Endothelial cell of umbilical vein (primary cell): Measurements from ENCODE around the gene CDH1. TPM values are rescaled to one million over a fixed set of nuclear protein-coding genes. Genes with fewer than 3 reads are reported as not detected.

Source experiments
- BruUV-seq: library from RNA; stranded (reverse); fragments of 400-500 nt; replicated peaks from 2 replicates; lab custom pipeline; 2021; lab: Mats Ljungman, UMichigan
- CTCF ChIA-PET: fragments of 300-600, 350-600 bp; sonication (Branson Sonifier 250); formaldehyde crosslinking; loops from one replicate; lab custom pipeline; 2021; ENCODE audit warnings: antibody characterized with exemption, inconsistent platforms; lab: Charles Lee
- POLR2A ChIA-PET: fragments of 300-600, 350-600 bp; sonication (Branson Sonifier 250); formaldehyde crosslinking; loops from one replicate; lab custom pipeline; 2021; ENCODE audit warnings: antibody characterized with exemption, inconsistent platforms; lab: Charles Lee
- DNase-seq: peaks from one replicate; pipeline ENCODE4 v3.0.0-alpha.2; 2011; ENCODE audit warnings: low read depth, low spot score
- FAIRE-seq: peaks from 2 replicates; lab custom pipeline; 2011; peaks lifted over from hg19 to GRCh38; lab: Jason Lieb, UNC
- H2AFZ ChIP-seq: 2 replicates; pipeline ENCODE4 v1.6.0; 2012; ENCODE audit warnings: low read depth, low read length, control low read depth, inconsistent platforms
- H3K27ac ChIP-seq: 2 replicates; pipeline ENCODE4 v1.5.1; 2011; ENCODE audit warnings: low read depth, mild to moderate bottlenecking, control low read depth, low read length, moderate library complexity; ENCODE audit not compliant: insufficient read depth
- H3K27me3 ChIP-seq, 2 experiments: 2 replicates each; pipeline versions ENCODE4 v1.6.0 to v1.6.1; 2011; ENCODE audit warnings: low read length in 2 of 2, mixed read lengths in 1 of 2; ENCODE audit not compliant: control insufficient read depth in 2 of 2, insufficient read depth in 2 of 2
- H3K36me3 ChIP-seq, 2 experiments: 2 replicates in 1 of 2; 3 replicates in 1 of 2; pipeline ENCODE4 v1.5.1; 2011; ENCODE audit warnings: low read length in 2 of 2, mild to moderate bottlenecking in 1 of 2, moderate library complexity in 1 of 2; ENCODE audit not compliant: control insufficient read depth in 2 of 2, insufficient read depth in 2 of 2; ENCODE audit errors: extremely low read depth in 1 of 2
- H3K4me1 ChIP-seq: 3 replicates; pipeline ENCODE4 v1.5.1; 2011; ENCODE audit warnings: mild to moderate bottlenecking, low read length; ENCODE audit not compliant: control insufficient read depth, insufficient read depth; ENCODE audit errors: extremely low read depth
- H3K4me2 ChIP-seq: 2 replicates; pipeline ENCODE4 v1.6.1; 2011; ENCODE audit warnings: low read length, control low read depth, mixed read lengths; ENCODE audit not compliant: insufficient read depth
- H3K4me3 ChIP-seq, 3 experiments: fragments of 200-600 bp in 1 of 3; sonication (generic), shearing (Covaris generic) in 1 of 3; replicated peaks in 1 of 3; 2 replicates each; pipeline ENCODE4 v1.5.1; 2011 to 2016; ENCODE audit warnings: control low read depth in 3 of 3, low read length in 3 of 3, mild to moderate bottlenecking in 2 of 3, inconsistent platforms in 1 of 3, low read depth in 1 of 3, moderate library complexity in 1 of 3; ENCODE audit not compliant: insufficient read depth in 1 of 3
- H3K79me2 ChIP-seq: 2 replicates; pipeline ENCODE4 v1.6.0; 2012; ENCODE audit warnings: low read length, inconsistent platforms; ENCODE audit not compliant: control insufficient read depth, insufficient read depth
- H3K9ac ChIP-seq: replicated peaks from 2 replicates; pipeline ENCODE3; 2011; ENCODE audit warnings: low read length, control low read depth; ENCODE audit not compliant: insufficient read depth; ENCODE audit errors: extremely low read depth
- H3K9me1 ChIP-seq: replicated peaks from 3 replicates; pipeline ENCODE4 v1.6.0; 2011; ENCODE audit warnings: mild to moderate bottlenecking, low read length; ENCODE audit not compliant: control insufficient read depth, insufficient read depth; ENCODE audit errors: extremely low read depth
- H3K9me3 ChIP-seq: replicated peaks from 2 replicates; pipeline ENCODE4 v1.5.1; 2012; ENCODE audit warnings: low read length, inconsistent platforms; ENCODE audit not compliant: control insufficient read depth, insufficient read depth
- H4K20me1 ChIP-seq: replicated peaks from 2 replicates; pipeline ENCODE3; 2011; ENCODE audit warnings: mild to moderate bottlenecking, low read length; ENCODE audit not compliant: control insufficient read depth, insufficient read depth; ENCODE audit errors: extremely low read depth
- EZH2 ChIP-seq: IDR thresholded peaks from 2 replicates; pipeline ENCODE4 v1.6.1; 2012; ENCODE audit warnings: borderline replicate concordance, low read depth, mild to moderate bottlenecking, moderate library complexity, low read length, inconsistent platforms; ENCODE audit not compliant: severe bottlenecking
- FOS ChIP-seq: IDR thresholded peaks from 2 replicates; pipeline ENCODE4 v1.6.1; 2011; ENCODE audit warnings: mild to moderate bottlenecking, low read length, moderate library complexity, borderline replicate concordance; ENCODE audit not compliant: insufficient read depth
- GATA2 ChIP-seq: IDR thresholded peaks from 2 replicates; pipeline ENCODE4 v1.7.0; 2011; ENCODE audit warnings: low read depth, mild to moderate bottlenecking, moderate library complexity, mixed read lengths, low read length; ENCODE audit not compliant: insufficient read length, insufficient read depth
- JUN ChIP-seq: IDR thresholded peaks from 2 replicates; pipeline ENCODE4 v1.6.1; 2011; ENCODE audit warnings: borderline replicate concordance, low read depth; ENCODE audit not compliant: insufficient read length, insufficient read depth
- MYC ChIP-seq: IDR thresholded peaks from one replicate; pipeline ENCODE4 v1.6.1; 2011; ENCODE audit warnings: mild to moderate bottlenecking, low read depth, low read length
- POLR2A ChIP-seq: IDR thresholded peaks from 2 replicates; pipeline ENCODE4 v1.6.1; 2012; ENCODE audit warnings: low read depth, mild to moderate bottlenecking, control low read depth, low read length
- POLR2AphosphoS5 ChIP-seq: IDR thresholded peaks from 2 replicates; pipeline ENCODE4 v1.6.1; 2012; ENCODE audit warnings: low read depth, mild to moderate bottlenecking, control low read depth, low read length, moderate library complexity; ENCODE audit not compliant: insufficient read depth
- dilution Hi-C: fragments of 300-500 bp; cut with MboI; formaldehyde crosslinking; loops from one replicate; pipeline ENCODE4 v1.15.0; 2019; ENCODE audit warnings: low sequenced_read_pairs; ENCODE audit not compliant: extremely low pct_ligation_motif_present
- intact Hi-C: fragments of 100-400 bp; cut with micrococcal nuclease; formaldehyde crosslinking; loops from one replicate; pipeline ENCODE4 v1.10.0; 2022
- polyA plus RNA-seq, 4 experiments: library from polyadenylated mRNA; depleted of rRNA in 3 of 4; stranded (reverse) in 3 of 4; unstranded in 1 of 4; fragments of >200 nt; gene quantifications; 2 replicates each; pipeline versions ENCODE4 v1.2.1 to v1.2.3, GENCODE V29; 2011 to 2012; ENCODE audit warnings: missing spikeins in 1 of 4
- total RNA-seq: library from RNA; stranded (reverse); gene quantifications from 2 replicates; pipeline ENCODE4 v1.2.3, GENCODE V29; 2021
- TF ChIP-seq, protein P1 (sequence below): IDR thresholded peaks from 2 replicates; pipeline ENCODE4 v1.6.1; 2011; ENCODE audit not compliant: insufficient read depth, insufficient read length
- TF ChIP-seq, protein P2 (sequence below), 2 donors: IDR thresholded peaks; 1 replicate in 1 of 2; 2 replicates in 1 of 2; pipeline ENCODE4 v1.5.1; 2011; ENCODE audit warnings: low read length in 2 of 2, mild to moderate bottlenecking in 2 of 2, moderate library complexity in 2 of 2, control low read depth in 1 of 2, inconsistent platforms in 1 of 2, low read depth in 1 of 2; ENCODE audit not compliant: insufficient read depth in 1 of 2; ENCODE audit errors: extremely low read depth in 1 of 2

The CDH1 gene
- total and polyA plus RNA-seq, 2 donors (not counting 3 experiments of a cell fraction or from before 2014, with no cell fraction given), result 0.28 to 0.69 TPM

DNA sequence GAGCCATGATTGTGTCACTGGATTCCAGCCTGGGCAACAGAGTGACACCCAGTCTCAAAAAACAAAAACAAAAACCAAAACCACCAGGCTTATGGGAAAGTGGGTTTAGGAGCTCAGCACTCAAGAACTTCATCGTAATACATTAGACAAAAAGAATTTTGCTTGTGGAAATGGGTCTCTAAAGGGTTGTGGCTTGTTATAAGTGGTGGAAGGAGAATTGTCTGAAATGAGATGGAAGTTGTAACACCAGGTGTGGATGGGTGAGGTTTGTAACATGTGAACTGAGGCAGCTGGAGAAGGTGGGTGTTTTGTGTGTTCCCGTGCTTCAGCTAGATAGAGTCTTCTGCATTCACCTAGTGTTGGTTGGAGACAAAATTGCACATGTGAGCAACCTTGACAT is 35.8 kb downstream of the CDH1 start:
- Histone ChIP-seq H3K9me3 (no peaks in the 10 kb centered on the region), H3K9ac (no peak overlapping the region), H3K27ac (no peak overlapping the region), H2AFZ (no peak overlapping the region), H3K79me2 (no peaks in the 10 kb centered on the region), H3K36me3 (no peaks in the 10 kb centered on the region), H3K4me1 (no peaks in the 10 kb centered on the region), H3K27me3 (no peaks in the 10 kb centered on the region), H4K20me1 (no peaks in the 10 kb centered on the region), H3K4me2 (no peak overlapping the region), H3K9me1 (no peaks in the 10 kb centered on the region), H3K4me3 (no peak overlapping the region)
- intact Hi-C loops, result no loop called here
- FAIRE-seq (no peak), DNase-seq (no peak)
- TF ChIP-seq POLR2A (no peak), MYC (no peak), GATA2 (no peak), POLR2AphosphoS5 (no peak), JUN (no peak), EZH2 (no peak), FOS (no peak)
- TF ChIP-seq, protein P1, sequence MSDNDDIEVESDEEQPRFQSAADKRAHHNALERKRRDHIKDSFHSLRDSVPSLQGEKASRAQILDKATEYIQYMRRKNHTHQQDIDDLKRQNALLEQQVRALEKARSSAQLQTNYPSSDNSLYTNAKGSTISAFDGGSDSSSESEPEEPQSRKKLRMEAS, result no peak
- TF ChIP-seq, protein P2, sequence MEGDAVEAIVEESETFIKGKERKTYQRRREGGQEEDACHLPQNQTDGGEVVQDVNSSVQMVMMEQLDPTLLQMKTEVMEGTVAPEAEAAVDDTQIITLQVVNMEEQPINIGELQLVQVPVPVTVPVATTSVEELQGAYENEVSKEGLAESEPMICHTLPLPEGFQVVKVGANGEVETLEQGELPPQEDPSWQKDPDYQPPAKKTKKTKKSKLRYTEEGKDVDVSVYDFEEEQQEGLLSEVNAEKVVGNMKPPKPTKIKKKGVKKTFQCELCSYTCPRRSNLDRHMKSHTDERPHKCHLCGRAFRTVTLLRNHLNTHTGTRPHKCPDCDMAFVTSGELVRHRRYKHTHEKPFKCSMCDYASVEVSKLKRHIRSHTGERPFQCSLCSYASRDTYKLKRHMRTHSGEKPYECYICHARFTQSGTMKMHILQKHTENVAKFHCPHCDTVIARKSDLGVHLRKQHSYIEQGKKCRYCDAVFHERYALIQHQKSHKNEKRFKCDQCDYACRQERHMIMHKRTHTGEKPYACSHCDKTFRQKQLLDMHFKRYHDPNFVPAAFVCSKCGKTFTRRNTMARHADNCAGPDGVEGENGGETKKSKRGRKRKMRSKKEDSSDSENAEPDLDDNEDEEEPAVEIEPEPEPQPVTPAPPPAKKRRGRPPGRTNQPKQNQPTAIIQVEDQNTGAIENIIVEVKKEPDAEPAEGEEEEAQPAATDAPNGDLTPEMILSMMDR (IDR thresholded peaks at IDR 0.05; ENCODE audit: extremely low read depth in 1 of 2, insufficient read depth in 1 of 2, low read depth in 1 of 2, low read length in 2 of 2), result no peak
- BruUV-seq, result no TSS peak
- dilution Hi-C loops, result no loop called here
- POLR2A ChIA-PET, result no interaction called here
- CTCF ChIA-PET, result no interaction called here
